ENCODE results near the gene TTC5.
"Not testable (repeated sequence)": the region's sequence is repeated elsewhere in the genome, so short reads cannot be mapped to it uniquely, and the experiment has no call there.

The TTC5 gene, protein sequence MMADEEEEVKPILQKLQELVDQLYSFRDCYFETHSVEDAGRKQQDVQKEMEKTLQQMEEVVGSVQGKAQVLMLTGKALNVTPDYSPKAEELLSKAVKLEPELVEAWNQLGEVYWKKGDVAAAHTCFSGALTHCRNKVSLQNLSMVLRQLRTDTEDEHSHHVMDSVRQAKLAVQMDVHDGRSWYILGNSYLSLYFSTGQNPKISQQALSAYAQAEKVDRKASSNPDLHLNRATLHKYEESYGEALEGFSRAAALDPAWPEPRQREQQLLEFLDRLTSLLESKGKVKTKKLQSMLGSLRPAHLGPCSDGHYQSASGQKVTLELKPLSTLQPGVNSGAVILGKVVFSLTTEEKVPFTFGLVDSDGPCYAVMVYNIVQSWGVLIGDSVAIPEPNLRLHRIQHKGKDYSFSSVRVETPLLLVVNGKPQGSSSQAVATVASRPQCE
- 9.7 to 24.2 reads per million in 2 donors for total RNA-seq

DNA sequence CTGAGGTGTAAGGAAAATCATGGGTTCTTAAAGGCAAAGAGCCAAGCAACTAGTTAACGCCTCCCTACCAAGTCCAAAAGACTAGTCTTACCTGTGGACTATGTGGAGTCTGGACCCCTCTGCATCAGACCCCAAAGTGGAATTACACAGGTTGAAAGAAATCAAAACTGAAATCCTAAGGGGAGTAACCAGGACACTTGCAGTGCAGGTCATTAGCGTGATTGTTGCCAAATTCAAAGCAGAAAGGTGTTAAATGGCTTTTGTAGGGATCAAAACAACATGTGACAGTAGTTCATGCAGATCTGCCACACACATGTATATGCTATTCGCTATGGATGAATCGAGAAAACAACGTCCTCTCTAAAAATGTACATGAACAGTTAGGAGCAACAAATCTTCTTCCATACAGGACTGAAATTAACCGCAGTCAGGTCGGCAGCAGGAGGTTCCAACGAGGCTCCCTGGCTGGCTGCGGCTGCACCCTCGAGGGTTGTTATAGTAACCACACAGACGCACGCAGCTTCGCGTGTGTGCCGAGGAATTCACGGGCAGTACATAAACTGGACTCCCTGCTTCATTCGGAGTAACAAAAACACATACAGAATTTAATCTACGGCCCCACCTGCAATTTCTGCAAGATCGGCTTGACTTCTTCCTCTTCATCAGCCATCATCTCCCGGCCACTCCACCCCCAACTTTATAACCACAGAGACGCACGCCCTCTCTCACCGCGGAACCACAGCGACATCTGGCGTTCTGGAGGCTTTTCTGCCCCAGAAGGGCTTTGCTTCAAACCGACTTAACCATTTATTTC lies at the start of gene TTC5:
Gene TTC5 (minus strand): TSS at position 687 of the 814 bp plus-strand sequence. CDS start 14 bp downstream, at position 673.
- peak; percentile 78 to 90 (median 82) for DNase-seq

DNA sequence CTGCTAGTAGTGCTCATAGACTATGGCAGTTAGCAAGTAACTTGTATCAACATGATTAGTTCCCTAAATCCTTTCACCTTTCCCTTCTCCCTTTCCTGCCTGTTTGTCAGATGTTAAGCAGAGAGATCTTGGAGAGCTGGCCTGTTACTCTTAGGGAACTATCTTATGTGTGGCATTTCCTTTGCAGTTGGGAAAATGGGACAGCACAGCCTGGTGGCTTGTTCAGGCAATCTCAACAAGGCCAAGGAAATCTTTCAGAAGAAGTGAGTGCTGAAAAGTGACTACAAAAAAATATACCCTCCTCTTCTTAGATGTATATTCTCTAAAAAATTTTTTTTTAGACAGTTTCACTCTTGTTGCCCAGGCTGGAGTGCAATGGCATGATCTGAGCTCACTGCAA lies 45.1 kb upstream of the TTC5 start:
- DNase-seq = no peak

DNA sequence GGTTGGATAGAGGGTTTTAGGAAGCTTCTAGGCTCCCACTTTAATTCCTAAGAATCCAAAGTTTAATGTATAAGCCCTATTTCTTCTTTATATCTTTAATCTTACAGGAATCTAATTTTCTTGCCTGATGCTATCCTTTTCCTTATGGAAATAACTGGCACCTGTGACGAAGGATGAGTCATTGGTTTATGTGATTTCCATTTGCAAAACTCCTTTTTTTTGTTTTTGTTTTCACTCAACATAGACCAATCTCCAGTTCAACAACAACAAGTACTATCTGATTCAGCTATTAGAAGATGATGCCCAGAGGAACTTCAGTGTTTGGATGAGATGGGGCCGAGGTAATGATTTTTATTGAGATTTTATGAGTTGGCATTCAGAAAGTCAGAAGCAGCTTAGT lies 44.5 kb upstream of the TTC5 start:
- DNase-seq = no peak

DNA sequence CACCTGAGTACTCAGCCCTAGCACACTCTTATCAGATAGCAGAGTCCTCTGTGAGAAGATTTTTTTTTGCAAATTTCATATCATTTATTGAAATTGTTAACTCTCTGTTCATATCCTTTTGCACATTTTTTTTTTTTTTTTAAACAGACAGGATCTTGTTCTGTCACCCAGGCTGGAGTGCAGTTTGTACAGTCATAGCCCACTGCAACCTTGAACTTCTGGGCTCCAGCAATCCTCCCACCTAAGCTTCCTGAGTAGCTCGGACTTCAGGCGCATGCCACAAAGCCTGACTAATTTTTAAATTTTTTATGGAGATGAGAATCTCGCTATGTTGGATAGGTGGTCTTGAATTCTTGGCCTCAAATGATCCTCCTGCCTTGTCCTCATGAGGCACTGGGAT lies 42.0 kb upstream of the TTC5 start:
- no peak for DNase-seq

DNA sequence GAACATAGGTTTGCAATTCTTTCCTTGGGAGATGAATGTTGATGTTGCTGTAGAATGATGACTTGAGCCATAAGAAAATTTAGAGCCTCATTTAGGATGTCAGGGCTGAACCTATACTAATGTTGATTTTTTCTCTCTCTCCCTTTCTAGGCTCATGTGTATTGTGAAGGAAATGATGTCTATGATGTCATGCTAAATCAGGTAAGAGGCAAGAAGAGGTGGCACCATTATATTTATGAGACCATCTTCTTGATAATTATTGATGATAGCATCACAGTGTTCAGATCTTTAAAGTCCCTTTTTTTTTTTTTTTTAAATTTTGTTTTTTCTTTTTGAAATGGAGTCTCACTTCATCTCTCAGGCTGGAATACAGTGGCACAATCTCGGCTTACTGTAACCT lies 41.0 kb upstream of the TTC5 start:
- no peak for DNase-seq

DNA sequence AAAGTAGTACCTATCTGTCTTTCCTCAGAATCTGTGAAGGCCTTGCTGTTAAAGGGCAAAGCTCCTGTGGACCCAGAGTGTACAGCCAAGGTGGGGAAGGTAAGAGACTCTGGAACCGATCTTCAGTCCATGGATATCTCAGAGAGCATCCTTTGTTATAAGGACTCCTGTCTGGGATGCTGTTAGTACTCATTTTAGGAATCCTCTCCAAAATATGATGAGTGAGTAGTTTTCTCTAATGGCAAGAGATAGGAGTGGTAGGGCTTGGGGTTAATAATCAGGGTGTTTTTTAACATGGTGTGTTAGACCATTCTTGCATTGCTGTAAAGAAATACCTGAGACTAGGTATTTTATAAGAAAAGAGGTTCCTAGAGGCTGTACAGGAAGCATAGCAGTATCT lies 39.6 kb upstream of the TTC5 start:
- no peak for DNase-seq

DNA sequence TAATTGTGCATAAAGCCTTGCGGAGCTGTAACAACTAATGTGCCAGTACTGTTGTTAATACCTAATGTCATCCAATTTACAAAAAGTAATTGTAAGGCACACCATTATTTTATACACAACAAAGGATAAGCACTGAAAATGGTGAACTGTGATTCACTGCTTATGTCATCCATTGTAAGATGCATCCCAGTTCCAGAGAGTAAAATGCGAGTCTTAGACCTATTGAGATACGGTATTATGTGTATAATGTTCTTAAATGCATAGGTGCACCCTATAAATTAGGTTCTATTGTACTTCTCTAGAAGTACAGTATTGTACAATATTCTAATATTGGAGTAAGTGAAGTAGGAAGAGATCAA lies 38.1 kb upstream of the TTC5 start:
- DNase-seq = peak in 1 of 5 experiments; percentile 23

DNA sequence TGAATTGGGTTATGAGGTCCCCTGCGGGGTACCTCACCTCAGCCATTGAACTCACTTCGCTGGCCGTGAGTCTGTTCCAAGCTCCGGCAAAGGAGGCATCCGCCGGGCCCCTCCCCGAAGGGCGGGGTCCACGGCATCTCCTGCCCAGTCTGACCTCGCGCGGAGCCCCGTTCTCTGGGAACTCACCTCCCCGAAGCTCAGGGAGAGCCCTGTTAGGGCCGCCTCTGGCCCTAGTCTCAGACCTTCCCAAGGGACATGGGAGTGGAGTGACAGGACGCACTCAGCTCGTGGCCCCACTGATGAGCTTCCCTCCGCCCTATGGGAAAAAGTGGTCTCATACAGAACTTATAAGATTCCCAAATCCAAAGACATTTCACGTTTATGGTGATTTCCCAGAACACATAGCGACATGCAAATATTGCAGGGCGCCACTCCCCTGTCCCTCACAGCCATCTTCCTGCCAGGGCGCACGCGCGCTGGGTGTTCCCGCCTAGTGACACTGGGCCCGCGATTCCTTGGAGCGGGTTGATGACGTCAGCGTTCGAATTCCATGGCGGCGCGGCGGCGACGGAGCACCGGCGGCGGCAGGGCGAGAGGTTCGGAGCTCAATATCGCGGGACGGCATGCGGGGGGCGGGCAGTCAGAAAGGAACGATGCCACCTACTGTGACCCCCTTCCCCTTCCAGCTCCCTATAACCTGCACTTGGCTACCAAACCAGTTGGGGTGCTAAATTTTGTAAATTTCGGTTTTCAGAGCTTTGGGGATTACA lies 37.5 kb upstream of the TTC5 start, which contains the start of gene PARP2:
Gene PARP2 (plus strand): TSS at position 544 of the 770 bp plus-strand sequence. CDS start 7 bp downstream, at position 551.
- DNase-seq = peak; percentile 76 to 96 (median 91)

DNA sequence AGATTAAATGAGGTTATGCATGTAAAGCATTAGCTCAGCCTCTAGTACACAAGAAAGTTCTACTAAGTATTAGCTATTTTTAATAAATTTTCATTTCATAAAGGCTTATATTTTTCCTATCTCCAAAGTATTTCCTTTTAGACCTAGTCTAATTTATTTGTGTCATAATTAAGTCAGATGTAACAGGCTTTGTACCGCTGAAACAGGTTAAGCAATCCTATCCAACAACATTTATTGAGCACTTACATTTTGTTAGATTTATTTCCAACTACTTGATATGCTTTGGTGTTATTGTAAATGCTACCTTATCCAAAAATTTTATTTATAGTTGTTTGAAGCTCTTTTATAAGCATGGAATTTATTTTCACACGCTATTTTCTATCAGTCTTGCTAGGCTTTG lies 35.9 kb upstream of the TTC5 start:
- DNase-seq = no peak

DNA sequence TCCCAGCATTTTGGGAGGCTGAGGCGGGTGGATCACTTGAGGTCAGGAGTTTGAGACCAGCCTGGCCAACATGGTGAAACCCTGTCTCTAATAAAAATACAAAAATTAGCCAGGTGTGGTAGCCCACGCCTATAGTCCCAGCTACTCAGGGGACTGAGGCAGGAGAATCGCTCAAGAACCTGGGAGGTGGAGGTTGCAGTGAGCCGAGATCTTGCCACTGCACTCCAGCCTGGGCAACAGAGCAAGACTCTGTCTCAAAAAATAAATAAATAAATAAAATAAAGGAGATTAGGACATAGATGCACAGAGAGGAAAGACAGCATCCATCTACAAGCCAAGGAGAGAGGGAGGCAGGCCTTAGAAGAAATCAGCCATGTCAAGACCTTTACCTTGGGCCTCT lies 35.3 kb upstream of the TTC5 start:
- DNase-seq = not testable (repeated sequence)

DNA sequence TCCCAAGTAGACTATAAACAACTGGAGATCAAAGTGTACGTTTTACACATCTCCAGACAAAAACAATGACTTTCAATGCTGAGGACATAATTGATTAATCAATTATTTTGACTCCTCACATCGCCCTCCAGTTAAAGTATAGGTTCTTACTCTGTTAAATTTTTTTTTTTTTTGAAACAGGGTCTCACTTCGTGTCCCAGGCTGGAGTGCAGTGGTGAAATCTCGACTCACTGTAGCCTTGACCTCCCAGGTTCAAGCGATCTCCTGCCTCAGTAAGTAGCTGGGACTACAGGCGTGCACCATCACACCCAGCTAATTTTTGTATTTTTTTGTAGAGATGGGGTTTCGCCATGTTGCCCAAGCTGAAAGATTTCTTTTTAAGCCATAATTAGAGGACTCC lies 28.3 kb upstream of the TTC5 start:
- DNase-seq = no peak

DNA sequence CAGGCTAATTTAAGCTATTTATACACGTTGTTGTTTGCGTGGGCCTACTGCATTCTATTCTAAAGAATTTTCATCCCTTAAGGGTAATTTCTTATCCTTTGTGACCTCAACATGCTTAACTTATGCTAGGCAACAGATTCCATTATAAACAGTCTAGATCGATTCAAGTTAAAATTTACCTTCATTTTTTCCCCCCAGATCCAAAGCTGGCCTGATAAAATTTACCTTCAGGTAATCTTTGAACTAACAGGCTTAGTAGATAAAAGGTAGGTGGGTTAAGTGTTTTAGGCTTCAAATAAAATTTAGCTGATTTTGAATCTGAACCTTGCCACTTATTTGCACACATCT lies 27.7 kb upstream of the TTC5 start:
- no peak for DNase-seq

DNA sequence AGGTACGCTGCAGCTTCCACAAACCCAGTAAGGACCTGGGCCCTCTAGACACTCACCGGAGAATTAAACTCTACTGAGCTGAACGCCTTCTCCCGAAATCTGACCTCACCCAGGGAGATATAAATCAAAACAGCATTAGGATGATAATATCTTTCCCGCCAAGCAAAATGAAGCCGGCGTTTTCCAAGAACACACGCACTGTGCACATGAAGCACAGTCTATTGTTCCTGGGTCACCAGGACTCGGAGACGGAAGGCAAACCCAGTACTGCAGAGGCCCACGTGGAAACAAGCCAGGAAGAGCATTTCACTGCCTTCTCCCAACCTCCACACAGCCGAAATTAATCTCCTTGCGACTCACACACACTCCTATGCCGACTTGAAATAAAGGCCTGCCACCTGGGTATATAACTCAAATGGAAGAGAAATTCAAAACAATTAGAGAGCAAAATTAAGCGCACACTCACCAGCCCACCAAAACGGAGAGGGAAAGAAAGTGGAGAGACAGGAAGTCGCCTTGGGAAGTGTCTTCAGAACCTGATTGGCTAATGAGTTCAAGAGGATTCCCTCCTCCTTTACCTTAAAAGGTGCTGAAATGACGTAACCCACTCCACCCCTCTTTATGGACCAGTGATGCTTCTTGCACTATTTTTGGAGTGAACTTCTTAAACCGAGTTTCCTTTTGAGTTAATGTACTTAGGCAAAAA lies 27.2 kb upstream of the TTC5 start, which contains the start of gene CCNB1IP1:
Gene CCNB1IP1 (minus strand): TSS at position 492 of the 706 bp plus-strand sequence. CDS start 16,756 bp downstream, outside the sequence.
- DNase-seq = peak in 3 of 5 experiments; percentile 22 to 85 (median 69)

DNA sequence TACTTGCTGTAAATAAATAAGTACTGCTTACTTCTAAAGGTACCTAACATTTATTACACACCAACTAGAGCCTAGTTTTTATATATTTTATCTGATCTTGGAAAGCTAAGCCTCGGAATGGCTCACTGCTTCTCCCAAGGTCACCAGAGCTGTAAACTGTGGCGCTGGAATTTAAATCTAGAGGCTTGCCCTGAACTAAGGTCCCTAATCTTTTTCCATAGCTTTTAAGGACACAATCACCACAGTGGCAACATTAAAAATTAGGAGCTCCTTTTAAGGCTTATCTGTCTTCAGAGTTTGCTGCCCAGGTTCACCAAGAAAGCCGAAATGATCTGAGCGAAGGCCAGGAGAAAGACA lies 26.7 kb upstream of the TTC5 start:
- DNase-seq = no peak

DNA sequence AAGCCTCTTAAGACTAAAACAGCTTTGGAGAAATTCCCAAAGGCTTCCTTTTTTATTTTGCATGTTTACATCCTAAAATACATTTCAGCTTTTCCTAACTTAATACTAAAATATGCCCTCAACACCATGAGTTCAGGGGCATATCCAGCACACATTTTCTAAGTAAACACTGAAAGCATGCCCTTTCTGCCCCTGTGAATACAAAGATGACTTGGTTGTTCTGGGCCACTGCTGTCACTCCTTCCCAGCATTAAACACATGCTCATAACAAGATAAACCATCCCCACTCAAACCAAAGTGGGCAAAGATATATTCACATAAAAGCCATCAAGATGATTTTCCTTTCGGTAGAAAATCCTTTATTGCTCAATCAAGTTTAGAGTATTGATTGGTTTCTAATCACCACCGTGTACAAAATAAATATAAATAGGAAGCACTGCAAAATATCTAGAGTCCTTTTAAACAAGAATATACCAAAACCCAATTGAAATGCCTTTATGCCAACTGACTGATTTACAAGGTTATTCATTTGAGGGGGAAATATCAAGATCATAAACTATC lies 25.4 kb upstream of the TTC5 start:
- no peak for DNase-seq

DNA sequence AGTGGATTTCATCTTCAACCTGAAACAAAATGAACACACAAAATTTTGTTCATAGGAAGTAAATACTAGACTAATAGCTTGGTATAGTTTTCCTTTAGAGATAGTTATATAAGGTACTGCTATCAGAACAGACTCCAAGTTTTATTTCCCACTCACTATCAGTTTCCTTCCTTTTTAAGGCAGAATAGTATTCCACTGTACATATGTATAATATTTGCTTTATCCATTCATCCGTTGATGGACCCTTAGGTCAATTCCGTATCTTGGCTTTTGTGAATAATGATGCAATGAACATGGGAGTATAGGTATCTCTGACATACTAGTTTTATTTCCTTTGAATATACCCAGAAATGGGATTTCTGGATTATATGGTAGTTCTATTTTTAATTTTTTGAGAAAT lies 23.6 kb upstream of the TTC5 start:
- no peak for DNase-seq

DNA sequence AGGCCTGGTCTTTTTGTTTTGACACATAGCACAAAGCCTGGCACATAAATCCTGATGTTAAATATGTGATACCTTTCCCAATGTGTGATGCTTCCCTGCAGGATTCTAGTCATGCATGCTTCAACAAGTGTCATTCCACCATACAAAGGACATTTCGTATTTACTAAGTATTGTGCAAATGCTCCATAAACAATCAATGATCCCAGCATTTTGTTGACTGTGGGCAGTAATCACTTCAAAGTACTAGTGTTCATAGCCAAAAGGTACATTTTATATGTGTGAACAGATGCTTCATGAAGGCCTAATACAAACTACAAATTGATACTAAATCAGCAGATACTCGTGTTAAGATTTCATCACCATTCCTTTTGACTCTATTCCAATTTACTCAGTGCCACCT lies 23.0 kb upstream of the TTC5 start:
- no peak for DNase-seq

DNA sequence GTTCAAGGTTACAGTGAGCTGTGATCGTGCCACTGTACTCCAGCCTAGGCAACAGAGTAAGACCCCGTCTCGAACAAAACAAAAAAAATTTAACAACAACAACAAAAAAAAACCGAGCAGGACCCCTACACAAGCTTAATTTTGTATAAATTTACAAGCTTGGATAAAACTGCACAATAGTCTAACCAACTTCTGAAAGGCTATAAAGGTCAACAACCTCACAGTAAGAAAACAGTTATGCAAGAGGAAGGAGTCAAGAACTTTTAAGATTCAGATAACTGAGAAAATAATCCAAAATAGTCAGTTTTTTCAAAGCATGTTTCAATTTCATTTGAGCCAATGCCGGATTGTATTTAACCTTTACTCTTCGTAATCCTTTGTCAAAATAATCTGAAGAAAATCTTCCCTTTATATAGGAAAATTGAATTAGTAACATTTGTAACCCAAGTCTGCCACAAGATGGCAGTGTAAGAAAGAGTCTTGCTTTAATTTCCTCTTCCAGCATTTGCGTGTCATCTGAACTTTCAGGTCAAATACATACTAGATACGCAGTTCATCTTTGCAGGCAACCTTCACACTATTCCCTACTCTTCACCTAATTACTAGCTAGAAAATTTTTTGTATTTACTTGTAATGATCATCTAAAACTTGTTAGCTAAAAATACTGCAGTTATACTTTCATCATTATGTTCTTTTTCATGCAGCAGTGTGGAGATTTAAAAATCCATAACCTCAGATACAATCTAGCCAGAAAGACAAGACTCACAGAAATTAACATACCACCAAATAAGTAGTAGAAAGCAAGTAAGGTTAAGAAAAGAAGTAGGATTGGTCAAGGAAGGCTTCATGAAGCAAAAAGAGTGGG lies 21.5 kb upstream of the TTC5 start:
- DNase-seq = peak in 2 of 5 experiments; percentile 42 to 70

DNA sequence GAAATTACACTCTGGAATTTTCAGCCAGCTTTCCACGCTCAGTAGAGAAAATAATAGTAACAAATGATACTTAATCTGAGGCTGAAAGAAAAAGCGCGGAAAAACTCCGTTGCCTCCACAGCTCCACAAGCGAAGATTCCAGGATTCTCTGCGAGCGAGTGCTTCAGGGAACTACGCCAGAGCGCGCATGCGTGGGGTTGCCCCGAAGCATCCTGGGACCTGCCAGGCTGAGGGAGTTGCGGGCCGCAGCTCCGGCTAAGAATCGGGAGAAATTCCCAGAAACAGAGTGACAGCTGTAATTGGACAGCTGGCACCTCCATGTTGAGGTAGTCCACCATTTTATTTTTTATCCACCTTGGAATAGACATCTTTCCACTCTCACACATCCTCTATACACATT lies 12.0 kb upstream of the TTC5 start:
- DNase-seq = no peak

DNA sequence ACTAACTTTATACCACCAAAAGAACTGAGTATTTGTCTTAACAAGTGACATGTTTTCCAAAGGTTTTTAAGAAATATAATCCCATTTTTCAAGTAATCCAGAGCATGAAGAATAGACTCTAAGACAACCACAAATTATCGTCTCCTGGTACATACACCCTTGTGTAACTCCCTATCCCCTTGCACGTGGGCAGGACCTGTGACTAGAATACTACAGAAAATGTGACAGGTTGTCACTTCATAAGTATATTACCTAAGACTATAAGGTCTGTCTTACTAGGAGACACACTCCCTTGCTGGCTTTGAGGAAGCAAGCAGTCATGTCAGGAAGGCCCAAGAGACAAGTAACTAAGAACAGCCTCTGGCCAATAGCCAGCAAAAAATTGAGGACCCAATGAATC lies 8.3 kb upstream of the TTC5 start:
- DNase-seq = no peak

DNA sequence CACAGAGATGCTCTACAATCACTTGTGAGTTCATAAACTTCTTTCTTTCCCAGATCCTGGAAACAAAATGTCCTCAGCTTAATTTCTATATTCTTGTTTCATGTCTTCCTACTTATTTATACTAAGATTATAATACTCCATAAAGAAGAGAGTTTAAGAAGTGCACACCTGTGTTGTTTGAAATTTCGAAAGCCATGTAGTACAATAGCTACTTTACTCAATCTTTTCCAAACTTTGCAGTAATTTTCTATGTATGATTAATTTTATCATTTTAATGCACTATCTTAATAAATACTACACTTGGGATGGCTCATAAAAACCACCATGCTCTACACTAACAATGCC lies 300 bp upstream of the TTC5 start:
- DNase-seq = no peak
